ENCODE measurements around the gene ESYT2. TPM values are rescaled to one million over a fixed set of nuclear protein-coding genes. Genes with fewer than 3 reads are reported as not detected.
A peak's percentile ranks its signal among the peaks of the same experiment; 100 is the strongest.

ESYT2 gene
- polyA plus RNA-seq, 1 donor (not counting 4 experiments of a cell fraction or from before 2014, with no cell fraction given) = 45.9 TPM

DNA sequence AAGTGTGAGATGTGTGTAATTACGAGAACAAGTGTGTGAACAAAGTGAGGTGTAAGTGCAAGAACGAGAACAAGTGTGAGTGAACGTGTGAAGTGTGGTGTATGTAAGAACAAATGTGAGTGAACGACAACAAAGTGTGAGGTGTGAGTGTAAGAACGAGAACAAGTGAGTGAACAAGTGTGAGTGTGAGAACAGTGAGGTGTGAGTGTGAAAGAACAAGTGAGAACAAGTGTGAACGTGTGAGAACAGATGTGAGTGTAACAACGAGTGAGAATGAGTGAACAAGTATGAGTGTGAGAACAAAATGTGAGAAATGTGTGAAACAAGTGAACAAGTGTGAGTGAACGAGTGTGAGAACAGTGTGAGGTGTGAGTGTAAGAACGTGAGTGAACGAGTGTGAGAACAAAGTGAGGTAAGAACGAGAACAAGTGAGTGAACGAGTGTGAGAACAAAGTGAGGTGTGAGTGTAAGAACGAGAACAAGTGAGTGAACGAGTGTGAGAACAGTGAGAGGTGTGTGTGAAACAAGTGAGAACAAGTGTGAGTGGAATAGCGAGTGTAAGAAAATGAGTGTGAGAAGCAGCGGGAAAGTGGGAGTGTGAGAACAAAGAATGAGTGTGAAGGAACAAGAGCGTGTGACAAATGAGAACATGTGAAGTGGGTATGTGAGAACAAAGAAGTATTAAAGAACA is 47.2 kb downstream of the ESYT2 start:
- no peak overlapping the region for H3K4me3 ChIP-seq (ENCODE audit: control insufficient read depth in 2 of 3, extremely low read depth in 1 of 3, insufficient read depth in 2 of 3, low read depth in 1 of 3, low read length in 3 of 3)
- peak; percentile 29 for FAIRE-seq
- H2AFZ ChIP-seq (ENCODE audit: control insufficient read depth, low read length) = no peak overlapping the region
- no peak overlapping the region for H3K9ac ChIP-seq (ENCODE audit: control insufficient read depth, extremely low read depth, insufficient read depth, low read length)
- TF ChIP-seq EZH2 (IDR thresholded peaks at IDR 0.05; ENCODE audit: low read length) = no peak
- TF ChIP-seq, protein P1, sequence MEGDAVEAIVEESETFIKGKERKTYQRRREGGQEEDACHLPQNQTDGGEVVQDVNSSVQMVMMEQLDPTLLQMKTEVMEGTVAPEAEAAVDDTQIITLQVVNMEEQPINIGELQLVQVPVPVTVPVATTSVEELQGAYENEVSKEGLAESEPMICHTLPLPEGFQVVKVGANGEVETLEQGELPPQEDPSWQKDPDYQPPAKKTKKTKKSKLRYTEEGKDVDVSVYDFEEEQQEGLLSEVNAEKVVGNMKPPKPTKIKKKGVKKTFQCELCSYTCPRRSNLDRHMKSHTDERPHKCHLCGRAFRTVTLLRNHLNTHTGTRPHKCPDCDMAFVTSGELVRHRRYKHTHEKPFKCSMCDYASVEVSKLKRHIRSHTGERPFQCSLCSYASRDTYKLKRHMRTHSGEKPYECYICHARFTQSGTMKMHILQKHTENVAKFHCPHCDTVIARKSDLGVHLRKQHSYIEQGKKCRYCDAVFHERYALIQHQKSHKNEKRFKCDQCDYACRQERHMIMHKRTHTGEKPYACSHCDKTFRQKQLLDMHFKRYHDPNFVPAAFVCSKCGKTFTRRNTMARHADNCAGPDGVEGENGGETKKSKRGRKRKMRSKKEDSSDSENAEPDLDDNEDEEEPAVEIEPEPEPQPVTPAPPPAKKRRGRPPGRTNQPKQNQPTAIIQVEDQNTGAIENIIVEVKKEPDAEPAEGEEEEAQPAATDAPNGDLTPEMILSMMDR (optimal IDR thresholded peaks at IDR 0.05 in 1 of 3, IDR thresholded peaks at IDR 0.05 in 1 of 3, conservative IDR thresholded peaks at IDR 0.05 in 1 of 3; ENCODE audit: extremely low read depth in 1 of 3, insufficient read depth in 2 of 3, low read length in 3 of 3) = no peak
- H3K4me2 ChIP-seq (ENCODE audit: control insufficient read depth, extremely low read depth, insufficient read depth, low read depth, low read length) = no peak overlapping the region
- H4K20me1 ChIP-seq (ENCODE audit: control insufficient read depth, extremely low read depth, insufficient read depth, low read length) = no peaks in the 10 kb centered on the region
- H3K27me3 ChIP-seq (ENCODE audit: control insufficient read depth, extremely low read depth, insufficient read depth, low read length) = no peaks in the 10 kb centered on the region
- peaks cover 21 to 38% of the 10 kb centered on the region in 2 experiments for H3K36me3 ChIP-seq (ENCODE audit: control insufficient read depth in 2 of 2, extremely low read depth in 1 of 2, insufficient read depth in 2 of 2, low read length in 2 of 2)
- H3K9me1 ChIP-seq (ENCODE audit: control insufficient read depth, extremely low read depth, insufficient read depth, low read length) = no peaks in the 10 kb centered on the region
- DNase-seq (ENCODE audit: low read depth, low spot score) = no peak
- no peak overlapping the region for H3K27ac ChIP-seq (ENCODE audit: control insufficient read depth, insufficient read depth, low read length)
- peaks cover 16% of the 10 kb centered on the region for H3K4me1 ChIP-seq (ENCODE audit: control insufficient read depth, extremely low read depth, insufficient read depth, low read length)
- dilution Hi-C loops (cut with MboI; ENCODE audit: extremely low pct_ligation_motif_present, low sequenced_read_pairs) = no loop called here
- no peaks in the 10 kb centered on the region for H3K9me3 ChIP-seq (ENCODE audit: control insufficient read depth, low read depth, low read length)
- H3K79me2 ChIP-seq (ENCODE audit: control insufficient read depth, insufficient read depth, low read length) = peaks cover 2% of the 10 kb centered on the region

DNA sequence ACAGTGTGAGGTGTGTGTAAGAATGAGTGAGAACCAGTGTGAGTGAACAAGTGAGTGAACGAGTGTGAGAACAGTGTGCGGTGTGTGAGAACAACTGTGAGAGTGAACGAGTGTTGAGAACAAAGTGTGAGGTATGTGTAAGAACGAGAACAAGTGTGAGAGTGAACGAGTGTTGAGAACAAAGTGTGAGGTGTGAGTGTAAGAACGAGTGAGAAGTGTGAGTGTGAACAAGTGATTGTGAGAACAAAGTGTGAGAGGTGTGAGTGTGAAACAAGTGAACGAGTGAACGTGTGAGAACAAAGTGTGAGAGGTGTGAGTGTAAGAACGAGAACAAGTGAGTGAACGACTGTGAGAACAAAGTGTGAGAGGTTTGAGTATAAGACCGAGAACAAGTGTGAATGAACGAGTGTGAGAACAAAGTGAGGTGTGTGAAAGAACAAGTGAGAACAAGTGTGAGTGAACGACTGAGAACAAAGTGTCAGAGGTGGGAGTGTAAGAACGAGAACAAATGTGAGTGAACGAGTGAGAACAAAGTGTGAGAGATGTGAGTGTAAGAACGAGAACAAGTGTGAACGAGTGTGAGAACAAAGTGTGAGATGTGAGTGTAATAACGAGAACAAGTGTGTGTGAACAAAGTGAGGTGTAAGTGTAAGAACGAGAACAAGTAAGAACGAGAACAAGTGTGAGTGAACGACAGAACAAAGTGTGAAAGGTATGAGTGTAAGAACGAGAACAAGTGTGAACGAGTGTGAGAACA is 47.9 kb downstream of the ESYT2 start:
- no peak overlapping the region for H2AFZ ChIP-seq (ENCODE audit: control insufficient read depth, low read length)
- H3K4me2 ChIP-seq (ENCODE audit: control insufficient read depth, extremely low read depth, insufficient read depth, low read depth, low read length) = no peak overlapping the region
- H3K4me3 ChIP-seq (ENCODE audit: control insufficient read depth in 2 of 3, extremely low read depth in 1 of 3, insufficient read depth in 2 of 3, low read depth in 1 of 3, low read length in 3 of 3) = no peak overlapping the region
- TF ChIP-seq, protein P1 (optimal IDR thresholded peaks at IDR 0.05 in 1 of 3, IDR thresholded peaks at IDR 0.05 in 1 of 3, conservative IDR thresholded peaks at IDR 0.05 in 1 of 3; ENCODE audit: extremely low read depth in 1 of 3, insufficient read depth in 2 of 3, low read length in 3 of 3) = no peak
- no peak for TF ChIP-seq EZH2 (IDR thresholded peaks at IDR 0.05; ENCODE audit: low read length)
- no peaks in the 10 kb centered on the region for H3K27me3 ChIP-seq (ENCODE audit: control insufficient read depth, extremely low read depth, insufficient read depth, low read length)
- H3K4me1 ChIP-seq (ENCODE audit: control insufficient read depth, extremely low read depth, insufficient read depth, low read length) = peaks cover 16% of the 10 kb centered on the region
- no peaks in the 10 kb centered on the region for H3K9me1 ChIP-seq (ENCODE audit: control insufficient read depth, extremely low read depth, insufficient read depth, low read length)
- no peak overlapping the region for H3K9ac ChIP-seq (ENCODE audit: control insufficient read depth, extremely low read depth, insufficient read depth, low read length)
- no peaks in the 10 kb centered on the region for H3K9me3 ChIP-seq (ENCODE audit: control insufficient read depth, low read depth, low read length)
- DNase-seq (ENCODE audit: low read depth, low spot score) (no peak), FAIRE-seq (peak; percentile 76)
- H3K36me3 ChIP-seq (ENCODE audit: control insufficient read depth in 2 of 2, extremely low read depth in 1 of 2, insufficient read depth in 2 of 2, low read length in 2 of 2) = peaks cover 19 to 33% of the 10 kb centered on the region in 2 experiments
- H3K27ac ChIP-seq (ENCODE audit: control insufficient read depth, insufficient read depth, low read length) = no peak overlapping the region
- peaks cover 2% of the 10 kb centered on the region for H3K79me2 ChIP-seq (ENCODE audit: control insufficient read depth, insufficient read depth, low read length)
- dilution Hi-C loops (cut with MboI; ENCODE audit: extremely low pct_ligation_motif_present, low sequenced_read_pairs) = no loop called here
- no peaks in the 10 kb centered on the region for H4K20me1 ChIP-seq (ENCODE audit: control insufficient read depth, extremely low read depth, insufficient read depth, low read length)
